NCI-H226 (cell line): Measurements from ENCODE around the gene NR1I2.

Source experiments
- DNase-seq: peaks from one replicate; pipeline ENCODE4 v3.0.0-alpha.2; 2015

NR1I2 gene

GRCh38 chr3:119781330-119782198, at the start of gene NR1I2:
Gene NR1I2, plus strand, starts transcription at chr3:119782101.
- no peak for DNase-seq

GRCh38 chr3:119733812-119734211, 48.1 kb upstream of the NR1I2 start:
- no peak for DNase-seq

GRCh38 chr3:119738741-119739140, 43.2 kb upstream of the NR1I2 start:
- no peak for DNase-seq

- no peak for DNase-seq
Observed at GRCh38 chr3:119741657-119742590, 40.0 kb upstream of the NR1I2 start.

GRCh38 chr3:119743921-119744320, 38.0 kb upstream of the NR1I2 start:
- no peak for DNase-seq

- DNase-seq = no peak
Observed at GRCh38 chr3:119745942-119746341, 36.0 kb upstream of the NR1I2 start.

- DNase-seq = no peak
Observed at GRCh38 chr3:119746423-119746822, 35.5 kb upstream of the NR1I2 start.

GRCh38 chr3:119747357-119747756, 34.5 kb upstream of the NR1I2 start:
- no peak for DNase-seq

- no peak for DNase-seq
Observed at GRCh38 chr3:119748991-119749390, 32.9 kb upstream of the NR1I2 start.

GRCh38 chr3:119751423-119751822, 30.5 kb upstream of the NR1I2 start:
- no peak for DNase-seq

- DNase-seq = no peak
Observed at GRCh38 chr3:119759962-119760361, 21.9 kb upstream of the NR1I2 start.

- DNase-seq = no peak
Observed at GRCh38 chr3:119762876-119763275, 19.0 kb upstream of the NR1I2 start.

- no peak for DNase-seq
Observed at GRCh38 chr3:119763466-119763865, 18.4 kb upstream of the NR1I2 start.

- no peak for DNase-seq
Observed at GRCh38 chr3:119765239-119765638, 16.7 kb upstream of the NR1I2 start.

GRCh38 chr3:119767936-119768601, 13.8 kb upstream of the NR1I2 start:
- no peak for DNase-seq

GRCh38 chr3:119768668-119769393, 13.1 kb upstream of the NR1I2 start:
- DNase-seq = no peak

- peak; percentile 3 for DNase-seq
Observed at GRCh38 chr3:119769394-119770149, 12.3 kb upstream of the NR1I2 start.

- no peak for DNase-seq
Observed at GRCh38 chr3:119774444-119774843, 7.5 kb upstream of the NR1I2 start.

- no peak for DNase-seq
Observed at GRCh38 chr3:119776304-119776703, 5.6 kb upstream of the NR1I2 start.

GRCh38 chr3:119778176-119778575, 3.7 kb upstream of the NR1I2 start:
- DNase-seq = no peak

GRCh38 chr3:119778811-119779210, 3.1 kb upstream of the NR1I2 start:
- no peak for DNase-seq
